Fibroblast of skin of left quadriceps (primary cell): ENCODE measurements around the gene SEC23B.
A peak's percentile ranks its signal among the peaks of the same experiment; 100 is the strongest.

ENCODE experiments used
- DNase-seq, 2 experiments: peaks; one replicate each; pipeline ENCODE4 v3.0.0-alpha.2; 2013; ENCODE audit warnings: low read depth in 2 of 2

Gene SEC23B

GRCh38 chr20:18587665-18588573, 80.2 kb downstream of the SEC23B start, which contains the start of gene DTD1:
Gene DTD1 (plus strand): TSS chr20:18588054. CDS start chr20:18588073, 19 bp downstream.
- peak; percentile 59 to 63 for DNase-seq

GRCh38 chr20:18588574-18588933, 80.8 kb downstream of the SEC23B start:
- no peak for DNase-seq

DNA sequence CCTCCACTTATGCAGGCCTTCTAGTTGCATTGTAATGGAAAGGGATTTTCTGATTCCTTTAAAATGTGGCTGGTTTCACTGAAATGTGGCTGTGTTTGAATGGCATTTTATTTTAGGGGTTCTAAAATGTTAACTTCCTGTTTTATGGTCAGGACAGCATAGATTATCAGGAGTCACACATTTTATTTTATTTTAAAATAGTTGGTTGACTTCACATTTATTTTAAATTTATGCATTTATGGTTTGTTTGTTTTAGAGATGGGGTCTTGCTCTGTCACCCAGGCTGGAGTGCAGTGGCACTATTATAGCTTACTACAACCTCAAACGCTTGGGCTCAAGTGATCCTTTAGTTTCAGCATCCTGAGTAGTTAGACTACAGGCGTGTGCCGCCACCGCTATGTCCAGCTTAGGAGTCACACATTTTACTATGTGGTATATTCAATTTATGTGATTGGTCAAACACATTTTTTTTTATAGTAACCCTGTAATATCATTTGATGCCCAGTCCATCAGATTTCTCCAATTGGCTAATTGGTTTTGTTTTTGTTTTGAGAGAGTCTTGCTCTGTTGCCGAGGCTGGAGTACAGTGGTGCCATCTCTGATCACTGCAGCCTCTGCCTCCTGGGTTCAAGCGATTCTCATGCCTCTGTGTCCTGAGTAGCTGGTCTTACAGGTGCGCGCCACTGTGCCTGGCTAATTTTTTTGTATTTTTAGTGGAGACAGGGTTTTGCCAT, 82.4 kb downstream of the SEC23B start:
- no peak for DNase-seq

GRCh38 chr20:18596270-18596669, 88.5 kb downstream of the SEC23B start:
- DNase-seq: no peak

- DNase-seq: no peak
Observed at GRCh38 chr20:18609741-18610140, 102.0 kb downstream of the SEC23B start.
